Skeletal muscle satellite cell (primary cell): ENCODE measurements around the gene FAM89A.
"Not testable (repeated sequence)": the region's sequence is repeated elsewhere in the genome, so short reads cannot be mapped to it uniquely, and the experiment has no call there.

ENCODE experiments used
- H3K27me3 ChIP-seq: 2 replicates; pipeline ENCODE4 v1.7.0; 2013; ENCODE audit warnings: low read length; ENCODE audit not compliant: control insufficient read depth, insufficient read depth
- H3K36me3 ChIP-seq: 2 replicates; pipeline ENCODE4 v1.7.0; 2013; ENCODE audit warnings: mild to moderate bottlenecking, control low read depth, low read length; ENCODE audit not compliant: insufficient read depth
- H3K4me1 ChIP-seq: 2 replicates; pipeline ENCODE4 v1.7.0; 2013; ENCODE audit warnings: low read length; ENCODE audit not compliant: control insufficient read depth, insufficient read depth
- H3K4me2 ChIP-seq: 2 replicates; pipeline ENCODE4 v1.7.0; 2013; ENCODE audit warnings: mild to moderate bottlenecking, low read length
- H3K4me3 ChIP-seq: 2 replicates; pipeline ENCODE4 v1.7.0; 2013; ENCODE audit warnings: low read length
- H3K9ac ChIP-seq: 2 replicates; pipeline ENCODE4 v1.7.0; 2013; ENCODE audit warnings: mild to moderate bottlenecking, low read depth, low read length, moderate library complexity
- H3K9me3 ChIP-seq: replicated peaks from 2 replicates; pipeline ENCODE4 v1.7.0; 2013; ENCODE audit warnings: mild to moderate bottlenecking, control low read depth, low read length

The FAM89A gene

GRCh38 chr1:231041719-231042261 is 1.7 kb upstream of the FAM89A start:
- H3K4me2 ChIP-seq, result no peak overlapping the region
- no peak overlapping the region for H3K4me3 ChIP-seq
- peaks cover 34% of the 10 kb centered on the region for H3K27me3 ChIP-seq
- no peaks in the 10 kb centered on the region for H3K36me3 ChIP-seq
- no peak overlapping the region for H3K9ac ChIP-seq
- H3K4me1 ChIP-seq, result peaks cover 11% of the 10 kb centered on the region
- H3K9me3 ChIP-seq, result no peaks in the 10 kb centered on the region

DNA sequence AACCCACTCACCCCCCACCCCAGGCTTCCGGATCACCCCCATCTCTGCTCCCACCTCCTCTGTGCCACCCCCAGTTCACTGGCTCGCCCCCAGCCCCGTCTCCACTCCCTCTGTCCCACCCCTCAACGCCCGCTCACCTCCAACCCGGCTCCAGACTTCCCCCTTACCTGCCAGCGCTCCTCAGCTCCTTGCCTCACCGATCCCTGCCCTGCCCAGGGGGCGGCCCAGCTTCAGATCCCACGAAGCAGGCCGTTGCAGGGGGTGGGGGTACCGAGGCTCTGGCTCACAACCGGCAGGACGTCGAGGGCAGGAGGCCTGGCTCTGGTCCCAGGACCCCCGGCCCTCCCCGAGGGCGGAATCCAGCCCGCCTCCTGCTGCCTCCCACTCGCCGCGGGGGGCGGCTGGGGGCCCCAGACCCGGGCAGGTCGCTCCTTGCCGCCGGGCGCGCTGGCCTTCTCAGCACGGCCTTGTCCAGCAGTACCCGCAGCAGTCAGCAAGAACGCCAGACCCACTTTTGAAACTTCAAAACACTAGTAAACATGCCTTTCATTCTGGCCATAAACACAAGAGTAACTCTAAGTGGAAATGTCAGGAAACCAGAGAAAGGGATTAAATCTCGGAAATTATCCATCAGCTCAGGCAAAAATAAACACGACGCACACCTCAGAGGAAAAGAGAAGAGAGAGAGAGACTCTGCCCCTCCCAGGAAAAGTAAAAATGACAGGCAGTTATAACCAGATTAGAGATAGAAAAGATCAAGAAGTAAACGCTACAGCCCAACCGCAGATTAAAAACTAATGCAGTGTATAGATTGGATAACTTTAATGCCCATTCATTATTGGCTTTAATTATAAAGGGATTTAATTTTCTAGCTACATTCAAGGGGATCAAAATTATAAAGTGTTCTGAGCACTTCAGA is 1.0 kb upstream of the FAM89A start:
- H3K9ac ChIP-seq, result no peak overlapping the region
- H3K4me2 ChIP-seq, result peak overlapping the region; percentile 96
- peaks cover 11% of the 10 kb centered on the region for H3K4me1 ChIP-seq
- H3K27me3 ChIP-seq, result peaks cover 29% of the 10 kb centered on the region
- no peak overlapping the region for H3K4me3 ChIP-seq
- no peaks in the 10 kb centered on the region for H3K9me3 ChIP-seq
- no peaks in the 10 kb centered on the region for H3K36me3 ChIP-seq

DNA sequence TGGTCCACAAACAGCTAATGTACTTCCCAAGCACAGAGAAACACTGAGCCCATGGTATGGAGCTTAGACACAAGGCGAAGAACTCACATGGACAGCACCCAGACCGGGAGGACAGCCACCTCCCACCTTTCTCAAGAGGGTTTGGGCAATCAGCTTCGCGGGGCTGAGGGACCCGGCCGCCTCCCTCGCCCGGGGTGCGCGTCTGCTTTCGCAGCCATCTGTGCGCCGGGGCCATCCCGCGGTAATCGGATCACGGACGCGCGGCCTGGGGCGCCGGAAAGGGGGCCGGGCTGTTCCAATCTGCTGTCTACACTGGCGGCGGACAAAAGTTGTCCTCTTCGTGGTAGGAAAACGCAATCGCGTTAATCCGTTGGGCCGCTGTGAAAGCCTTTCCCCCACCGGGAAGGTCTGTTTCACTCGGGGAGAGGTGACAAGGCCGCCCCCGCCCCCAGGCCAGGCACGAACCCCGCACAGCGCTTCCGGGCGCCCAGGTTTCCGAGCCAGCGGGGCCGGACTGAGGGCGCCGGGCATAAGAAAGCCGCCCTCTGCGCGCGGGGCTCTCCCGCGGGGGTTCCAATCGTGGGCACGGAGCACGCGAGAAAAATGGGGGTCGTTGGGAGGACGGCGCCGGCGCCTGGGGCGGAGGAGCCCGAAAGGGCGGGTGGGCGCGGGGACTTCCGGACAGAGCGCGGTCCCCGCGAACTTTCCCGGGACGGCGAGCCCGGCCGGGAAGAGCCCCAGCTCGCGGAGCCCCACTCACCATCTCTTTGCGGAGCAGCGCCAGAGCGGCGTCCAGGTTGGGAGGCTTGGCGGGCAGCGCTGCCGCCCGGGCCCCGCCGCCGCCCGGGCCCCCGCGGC is 664 bp downstream of the FAM89A start:
- Histone ChIP-seq H3K4me1 (peaks cover 11% of the 10 kb centered on the region), H3K9ac (peak overlapping the region; percentile 76), H3K4me3 (peak overlapping the region; percentile 83), H3K27me3 (peaks cover 19% of the 10 kb centered on the region), H3K36me3 (no peaks in the 10 kb centered on the region), H3K4me2 (peak overlapping the region; percentile 96), H3K9me3 (no peaks in the 10 kb centered on the region)

DNA sequence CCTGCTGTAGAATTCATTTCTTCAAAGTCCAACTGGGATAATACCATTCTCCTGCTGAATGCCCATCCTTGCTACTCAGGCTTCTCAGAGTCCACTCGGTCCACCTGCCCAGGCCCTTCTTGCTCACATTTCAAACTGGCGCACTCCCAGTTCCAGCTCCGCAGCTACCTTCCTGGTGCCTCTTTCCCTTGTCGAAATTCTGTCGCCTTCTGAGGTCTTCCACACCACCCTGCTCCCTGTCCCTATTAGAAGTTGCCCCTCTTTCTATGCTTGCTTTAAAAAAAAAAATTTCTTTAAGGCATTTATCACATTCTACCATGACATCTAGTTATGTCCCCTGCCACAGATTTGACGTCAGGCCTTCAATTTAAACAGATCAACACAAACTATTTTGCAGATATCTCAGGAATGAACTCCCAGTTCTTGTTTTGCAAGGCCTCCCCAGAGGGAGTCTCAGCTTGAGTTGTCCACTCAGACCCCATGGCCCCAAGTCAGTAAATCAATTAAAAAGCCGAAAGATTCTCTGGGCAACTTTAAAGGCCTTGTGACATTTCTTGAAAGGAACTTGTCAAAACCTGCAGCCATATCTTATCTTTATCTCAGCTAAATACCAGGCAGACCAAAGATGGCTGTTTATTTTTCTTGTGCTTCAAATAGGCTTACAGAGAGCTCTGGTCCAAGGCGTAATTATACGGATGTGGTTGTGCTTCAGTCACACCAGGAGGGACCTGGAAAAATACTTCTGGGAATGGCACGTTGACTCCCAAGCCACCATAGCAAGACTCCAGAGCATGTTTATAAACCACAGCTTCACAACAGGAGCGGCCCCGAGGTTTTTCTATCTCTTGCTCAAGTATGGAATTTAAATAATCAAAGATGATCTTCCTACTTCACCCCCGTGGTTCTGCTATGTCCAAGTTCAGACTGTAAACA is 2.2 kb downstream of the FAM89A start:
- Histone ChIP-seq H3K4me3 (no peak overlapping the region), H3K9ac (no peak overlapping the region), H3K4me1 (peaks cover 11% of the 10 kb centered on the region), H3K9me3 (no peaks in the 10 kb centered on the region), H3K36me3 (no peaks in the 10 kb centered on the region), H3K27me3 (peaks cover 18% of the 10 kb centered on the region), H3K4me2 (no peak overlapping the region)

- Histone ChIP-seq H3K36me3 (no peaks in the 10 kb centered on the region), H3K9me3 (no peaks in the 10 kb centered on the region), H3K4me3 (no peak overlapping the region), H3K9ac (no peak overlapping the region), H3K4me1 (peaks cover 11% of the 10 kb centered on the region), H3K27me3 (peaks cover 12% of the 10 kb centered on the region), H3K4me2 (no peak overlapping the region)
Observed at GRCh38 chr1:231036416-231036815, 3.6 kb downstream of the FAM89A start.

GRCh38 chr1:231035799-231036198 is 4.3 kb downstream of the FAM89A start:
- Histone ChIP-seq H3K36me3 (no peaks in the 10 kb centered on the region), H3K4me1 (peaks cover 11% of the 10 kb centered on the region), H3K27me3 (peaks cover 8% of the 10 kb centered on the region), H3K9me3 (no peaks in the 10 kb centered on the region), H3K9ac (no peak overlapping the region), H3K4me3 (no peak overlapping the region), H3K4me2 (no peak overlapping the region)

DNA sequence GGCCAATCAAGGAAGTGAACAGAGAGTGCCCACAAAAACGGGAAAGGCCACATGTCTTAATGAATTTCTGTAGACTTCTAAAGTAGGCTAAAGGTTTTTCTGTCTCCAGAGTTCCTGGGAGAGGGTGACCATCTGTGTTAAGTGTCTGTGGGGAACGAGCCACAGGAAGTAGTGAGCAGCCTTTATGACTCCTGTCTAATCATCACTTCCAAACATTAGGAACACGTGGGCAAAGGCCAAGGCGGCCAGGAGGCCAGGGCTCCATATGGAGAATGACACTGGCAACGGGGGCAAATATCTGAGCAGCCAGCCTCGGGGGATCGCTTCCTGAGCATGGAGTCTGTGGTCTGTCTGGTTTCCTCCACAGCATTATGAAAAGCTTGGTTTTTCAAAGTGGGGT is 7.1 kb downstream of the FAM89A start:
- Histone ChIP-seq H3K36me3 (no peaks in the 10 kb centered on the region), H3K4me2 (no peak overlapping the region), H3K9ac (no peak overlapping the region), H3K4me3 (no peak overlapping the region), H3K9me3 (no peaks in the 10 kb centered on the region), H3K4me1 (no peaks in the 10 kb centered on the region), H3K27me3 (no peaks in the 10 kb centered on the region)

GRCh38 chr1:231029841-231030240 is 10.2 kb downstream of the FAM89A start:
- Histone ChIP-seq H3K4me1 (no peaks in the 10 kb centered on the region), H3K9me3 (no peaks in the 10 kb centered on the region), H3K36me3 (no peaks in the 10 kb centered on the region), H3K4me3 (no peak overlapping the region), H3K9ac (no peak overlapping the region), H3K4me2 (no peak overlapping the region), H3K27me3 (no peaks in the 10 kb centered on the region)

DNA sequence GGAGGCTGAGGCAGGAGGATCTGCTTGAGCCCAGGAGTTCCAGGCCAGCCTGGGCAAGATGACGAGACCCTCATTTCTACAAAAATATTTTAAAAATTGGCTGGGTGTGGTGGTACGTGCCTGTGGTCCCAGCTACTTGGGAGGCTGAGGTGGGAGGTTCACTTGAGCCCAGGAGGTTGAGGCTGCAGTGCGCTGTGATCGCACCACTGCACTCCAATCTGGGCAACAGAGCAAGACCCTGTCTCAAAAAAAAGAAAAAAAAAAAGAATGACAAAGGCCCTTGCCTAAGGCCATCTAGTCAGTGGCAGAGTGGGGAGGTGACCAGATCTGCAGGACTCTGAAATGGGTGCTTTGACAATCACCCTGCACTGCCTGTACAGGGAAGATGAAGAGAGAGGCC is 10.8 kb downstream of the FAM89A start:
- not testable (repeated sequence) for H3K4me2 ChIP-seq, H3K36me3 ChIP-seq, H3K9ac ChIP-seq, H3K27me3 ChIP-seq, H3K4me3 ChIP-seq, H3K9me3 ChIP-seq, H3K4me1 ChIP-seq

GRCh38 chr1:231028682-231029081 is 11.4 kb downstream of the FAM89A start:
- H3K36me3 ChIP-seq, result no peaks in the 10 kb centered on the region
- H3K4me3 ChIP-seq, result no peak overlapping the region
- no peak overlapping the region for H3K4me2 ChIP-seq
- H3K9me3 ChIP-seq, result no peaks in the 10 kb centered on the region
- no peaks in the 10 kb centered on the region for H3K4me1 ChIP-seq
- no peaks in the 10 kb centered on the region for H3K27me3 ChIP-seq
- no peak overlapping the region for H3K9ac ChIP-seq

- no peaks in the 10 kb centered on the region for H3K36me3 ChIP-seq
- H3K4me2 ChIP-seq, result no peak overlapping the region
- no peak overlapping the region for H3K4me3 ChIP-seq
- no peak overlapping the region for H3K9ac ChIP-seq
- H3K27me3 ChIP-seq, result no peaks in the 10 kb centered on the region
- H3K4me1 ChIP-seq, result no peaks in the 10 kb centered on the region
- H3K9me3 ChIP-seq, result no peaks in the 10 kb centered on the region
Observed at GRCh38 chr1:231027971-231028370, 12.1 kb downstream of the FAM89A start.
